SJCRH30 (cell line): ENCODE data around the gene LAMC1. TPM values are rescaled to one million over a fixed set of nuclear protein-coding genes. Genes with fewer than 3 reads are reported as not detected.
"Not testable (repeated sequence)": the region's sequence is repeated elsewhere in the genome, so short reads cannot be mapped to it uniquely, and the experiment has no call there.

Source experiments
- DNase-seq, 2 experiments: peaks; one replicate each; pipeline ENCODE4 v3.0.0-alpha.2; 2015 to 2020
- H3K27ac ChIP-seq: fragments of 250-450 bp; sonication (Bioruptor Pico); 2 replicates; pipeline ENCODE4 v1.5.1; 2020; ENCODE audit warnings: mild to moderate bottlenecking, moderate library complexity
- H3K27me3 ChIP-seq: fragments of 250-450 bp; sonication (Bioruptor Pico); 2 replicates; pipeline ENCODE4 v1.5.1; 2020; ENCODE audit warnings: mild to moderate bottlenecking, moderate library complexity
- H3K36me3 ChIP-seq: fragments of 250-450 bp; sonication (Bioruptor Pico); 2 replicates; pipeline ENCODE4 v1.5.1; 2020; ENCODE audit warnings: mild to moderate bottlenecking, moderate library complexity
- H3K4me1 ChIP-seq: fragments of 250-450 bp; sonication (Bioruptor Pico); 2 replicates; pipeline ENCODE4 v1.5.1; 2020; ENCODE audit warnings: mild to moderate bottlenecking, moderate library complexity
- H3K4me3 ChIP-seq: fragments of 250-450 bp; sonication (Bioruptor Pico); 2 replicates; pipeline ENCODE4 v1.5.1; 2020; ENCODE audit warnings: mild to moderate bottlenecking, moderate library complexity
- H3K9me3 ChIP-seq: fragments of 250-450 bp; sonication (Bioruptor Pico); replicated peaks from 2 replicates; pipeline ENCODE4 v1.5.1; 2020; ENCODE audit warnings: mild to moderate bottlenecking, moderate library complexity
- total RNA-seq: library from RNA; depleted of rRNA; stranded (reverse); fragments of >200 nt; shearing (Covaris generic); gene quantifications from 2 replicates; pipeline ENCODE4 v1.2.3, GENCODE V29; 2014

Gene LAMC1
- total RNA-seq, 1 experiment from 2014 or later = 122 TPM

GRCh38 chr1:183140633-183141032, 117.4 kb downstream of the LAMC1 start:
- Histone ChIP-seq H3K4me3 (no peak overlapping the region), H3K4me1 (peaks cover 17% of the 10 kb centered on the region), H3K27me3 (no peaks in the 10 kb centered on the region), H3K36me3 (peaks cover 45% of the 10 kb centered on the region), H3K27ac (no peak overlapping the region), H3K9me3 (no peaks in the 10 kb centered on the region)
- DNase-seq = no peak

- Histone ChIP-seq H3K36me3 (peaks cover 35% of the 10 kb centered on the region), H3K27ac (no peak overlapping the region), H3K9me3 (no peaks in the 10 kb centered on the region), H3K4me1 (peaks cover 17% of the 10 kb centered on the region), H3K4me3 (no peak overlapping the region), H3K27me3 (no peaks in the 10 kb centered on the region)
- no peak for DNase-seq
Measured at GRCh38 chr1:183142171-183142570, 119.0 kb downstream of the LAMC1 start.

GRCh38 chr1:183143576-183144315, 120.5 kb downstream of the LAMC1 start:
- H3K4me1 ChIP-seq = peaks cover 23% of the 10 kb centered on the region
- no peak overlapping the region for H3K27ac ChIP-seq
- no peak for DNase-seq
- no peaks in the 10 kb centered on the region for H3K27me3 ChIP-seq
- H3K9me3 ChIP-seq = no peaks in the 10 kb centered on the region
- H3K36me3 ChIP-seq = peaks cover 22% of the 10 kb centered on the region
- H3K4me3 ChIP-seq = no peak overlapping the region

GRCh38 chr1:183144752-183145151, 121.5 kb downstream of the LAMC1 start:
- Histone ChIP-seq H3K27me3 (no peaks in the 10 kb centered on the region), H3K4me1 (peaks cover 17% of the 10 kb centered on the region), H3K4me3 (no peak overlapping the region), H3K27ac (no peak overlapping the region), H3K9me3 (no peaks in the 10 kb centered on the region), H3K36me3 (peaks cover 22% of the 10 kb centered on the region)
- DNase-seq = no peak

- Histone ChIP-seq H3K27ac (no peak overlapping the region), H3K9me3 (no peaks in the 10 kb centered on the region), H3K27me3 (no peaks in the 10 kb centered on the region), H3K36me3 (peaks cover 3% of the 10 kb centered on the region; the same call in 1 of the 2 replicates), H3K4me1 (peaks cover 12% of the 10 kb centered on the region), H3K4me3 (no peak overlapping the region)
- peak in 1 of 2 experiments; percentile 6 for DNase-seq
Measured at GRCh38 chr1:183147735-183148134, 124.5 kb downstream of the LAMC1 start.

- Histone ChIP-seq H3K27ac (peak overlapping the region; percentile 63), H3K4me3 (no peak overlapping the region), H3K27me3 (no peaks in the 10 kb centered on the region), H3K9me3 (no peaks in the 10 kb centered on the region), H3K36me3 (peaks cover 3% of the 10 kb centered on the region; the same call in 1 of the 2 replicates), H3K4me1 (peaks cover 12% of the 10 kb centered on the region)
- peak; percentile 60 to 83 for DNase-seq
Measured at GRCh38 chr1:183148599-183148998, 125.4 kb downstream of the LAMC1 start.

GRCh38 chr1:183149273-183149672, 126.1 kb downstream of the LAMC1 start:
- Histone ChIP-seq H3K27me3 (no peaks in the 10 kb centered on the region), H3K9me3 (no peaks in the 10 kb centered on the region), H3K4me1 (peaks cover 12% of the 10 kb centered on the region), H3K4me3 (no peak overlapping the region), H3K36me3 (no peaks in the 10 kb centered on the region; the same call in 1 of the 2 replicates), H3K27ac (peak overlapping the region; percentile 63)
- no peak for DNase-seq

- H3K27me3 ChIP-seq, DNase-seq, H3K4me3 ChIP-seq, H3K27ac ChIP-seq, H3K36me3 ChIP-seq, H3K9me3 ChIP-seq: not testable (repeated sequence)
- H3K4me1 ChIP-seq = peaks cover 12% of the 10 kb centered on the region
Measured at GRCh38 chr1:183150032-183150431, 126.8 kb downstream of the LAMC1 start.

GRCh38 chr1:183150445-183150844, 127.2 kb downstream of the LAMC1 start:
- Histone ChIP-seq H3K4me1 (peaks cover 12% of the 10 kb centered on the region), H3K27ac (no peak overlapping the region), H3K27me3 (no peaks in the 10 kb centered on the region), H3K4me3 (no peak overlapping the region), H3K9me3 (no peaks in the 10 kb centered on the region), H3K36me3 (no peaks in the 10 kb centered on the region)
- DNase-seq = no peak

GRCh38 chr1:183152180-183152579, 129.0 kb downstream of the LAMC1 start:
- no peak overlapping the region for H3K4me3 ChIP-seq
- peaks cover 12% of the 10 kb centered on the region for H3K4me1 ChIP-seq
- no peaks in the 10 kb centered on the region for H3K9me3 ChIP-seq
- no peak for DNase-seq
- no peaks in the 10 kb centered on the region for H3K27me3 ChIP-seq
- no peak overlapping the region for H3K27ac ChIP-seq
- no peaks in the 10 kb centered on the region for H3K36me3 ChIP-seq

- Histone ChIP-seq H3K36me3 (no peaks in the 10 kb centered on the region), H3K9me3 (no peaks in the 10 kb centered on the region), H3K4me3 (no peak overlapping the region), H3K27me3 (no peaks in the 10 kb centered on the region), H3K27ac (no peak overlapping the region), H3K4me1 (no peaks in the 10 kb centered on the region)
- no peak for DNase-seq
Measured at GRCh38 chr1:183155939-183156338, 132.7 kb downstream of the LAMC1 start.

GRCh38 chr1:183159960-183160359, 136.7 kb downstream of the LAMC1 start:
- peak in 1 of 2 experiments; percentile 9 for DNase-seq
- Histone ChIP-seq H3K27ac (no peak overlapping the region), H3K4me1 (peaks cover 9% of the 10 kb centered on the region), H3K27me3 (no peaks in the 10 kb centered on the region), H3K36me3 (no peaks in the 10 kb centered on the region), H3K4me3 (no peak overlapping the region), H3K9me3 (no peaks in the 10 kb centered on the region)

GRCh38 chr1:183161391-183161790, 138.2 kb downstream of the LAMC1 start:
- Histone ChIP-seq H3K36me3 (no peaks in the 10 kb centered on the region), H3K9me3 (no peaks in the 10 kb centered on the region), H3K27ac (no peak overlapping the region), H3K4me1 (peaks cover 9% of the 10 kb centered on the region), H3K27me3 (no peaks in the 10 kb centered on the region), H3K4me3 (no peak overlapping the region)
- DNase-seq = no peak

- no peak overlapping the region for H3K4me3 ChIP-seq
- DNase-seq = no peak
- no peak overlapping the region for H3K27ac ChIP-seq
Measured at GRCh38 chr1:183163316-183163715, 140.1 kb downstream of the LAMC1 start.

GRCh38 chr1:183164340-183164739, 141.1 kb downstream of the LAMC1 start:
- peaks cover 9% of the 10 kb centered on the region for H3K4me1 ChIP-seq
- H3K27me3 ChIP-seq = no peaks in the 10 kb centered on the region
- H3K9me3 ChIP-seq = no peaks in the 10 kb centered on the region
- no peaks in the 10 kb centered on the region for H3K36me3 ChIP-seq
- no peak overlapping the region for H3K4me3 ChIP-seq
- DNase-seq = no peak
- H3K27ac ChIP-seq = no peak overlapping the region

More at GRCh38 chr1:183163316-183163715, 140.1 kb downstream of the LAMC1 start:
- Histone ChIP-seq H3K27me3 (no peaks in the 10 kb centered on the region), H3K9me3 (no peaks in the 10 kb centered on the region), H3K4me1 (peaks cover 9% of the 10 kb centered on the region), H3K36me3 (no peaks in the 10 kb centered on the region)

GRCh38 chr1:183164963-183165362, 141.7 kb downstream of the LAMC1 start:
- no peak overlapping the region for H3K27ac ChIP-seq
- no peak for DNase-seq
- no peaks in the 10 kb centered on the region for H3K36me3 ChIP-seq

More at GRCh38 chr1:183164963-183165362, 141.7 kb downstream of the LAMC1 start:
- no peaks in the 10 kb centered on the region for H3K9me3 ChIP-seq
- H3K4me3 ChIP-seq = no peak overlapping the region
- peaks cover 9% of the 10 kb centered on the region for H3K4me1 ChIP-seq
- no peaks in the 10 kb centered on the region for H3K27me3 ChIP-seq
